GM19328 (cell line): ENCODE results near the gene TRIM43B.
"Not testable (repeated sequence)": the region's sequence is repeated elsewhere in the genome, so short reads cannot be mapped to it uniquely, and the experiment has no call there.

Experiments
- ATAC-seq: cut with Tn5 transposase; IDR thresholded peaks from one replicate; pipeline ENCODE4 v1.9.1; 2021; ENCODE audit warnings: mild to moderate bottlenecking, moderate library complexity; ENCODE audit not compliant: unreplicated experiment

Gene TRIM43B

DNA sequence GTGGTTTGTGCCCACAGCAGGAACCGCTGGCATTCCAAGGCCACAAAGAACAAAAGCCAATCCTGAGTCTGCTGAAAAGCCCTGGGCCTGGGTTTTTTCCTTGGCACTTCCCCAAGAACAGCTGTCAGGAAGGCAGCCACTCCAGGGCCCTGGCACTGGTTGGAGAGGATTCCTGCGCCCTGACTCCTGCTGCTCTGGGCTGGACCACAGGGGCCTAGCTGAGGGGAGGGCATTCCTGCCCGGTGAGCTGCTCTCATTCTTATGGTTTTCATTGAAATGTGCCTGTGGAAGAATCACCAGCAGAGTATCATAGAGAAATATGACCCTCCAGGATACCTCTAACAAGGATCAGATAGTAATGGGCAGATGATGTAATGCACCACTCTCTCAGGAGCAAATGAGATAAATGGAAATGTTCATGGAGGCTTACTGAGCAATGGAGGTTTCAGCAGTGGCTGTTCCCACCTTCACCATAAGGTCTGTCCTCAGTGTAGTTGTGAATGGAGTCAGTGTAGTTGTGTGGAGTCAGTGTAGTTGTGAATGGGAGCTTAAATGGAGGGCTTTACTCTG lies 50.0 kb downstream of the TRIM43B start:
- ATAC-seq = not testable (repeated sequence)

DNA sequence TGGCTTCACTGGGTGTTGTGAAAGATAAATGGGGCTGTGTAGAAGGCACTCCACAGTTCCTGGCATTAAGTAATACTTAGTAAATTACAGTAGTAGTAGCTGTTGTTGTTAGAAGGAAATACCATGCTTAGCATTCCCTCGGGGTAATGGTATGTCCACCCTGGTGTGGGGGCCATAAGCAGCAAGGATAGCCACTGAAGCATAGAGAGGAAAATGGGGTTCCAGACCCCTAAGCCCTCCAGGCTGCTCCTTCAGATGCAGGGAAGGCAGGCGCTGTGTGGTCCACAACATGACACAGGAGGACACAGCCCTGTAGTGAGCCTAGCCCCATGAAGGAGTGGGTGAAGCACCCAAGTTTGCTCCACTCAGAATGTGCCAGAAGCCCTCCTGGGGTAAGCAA lies 50.6 kb downstream of the TRIM43B start:
- ATAC-seq = not testable (repeated sequence)

- not testable (repeated sequence) for ATAC-seq
Observed at GRCh38 chr2:95433373-95433772, 51.2 kb downstream of the TRIM43B start.

DNA sequence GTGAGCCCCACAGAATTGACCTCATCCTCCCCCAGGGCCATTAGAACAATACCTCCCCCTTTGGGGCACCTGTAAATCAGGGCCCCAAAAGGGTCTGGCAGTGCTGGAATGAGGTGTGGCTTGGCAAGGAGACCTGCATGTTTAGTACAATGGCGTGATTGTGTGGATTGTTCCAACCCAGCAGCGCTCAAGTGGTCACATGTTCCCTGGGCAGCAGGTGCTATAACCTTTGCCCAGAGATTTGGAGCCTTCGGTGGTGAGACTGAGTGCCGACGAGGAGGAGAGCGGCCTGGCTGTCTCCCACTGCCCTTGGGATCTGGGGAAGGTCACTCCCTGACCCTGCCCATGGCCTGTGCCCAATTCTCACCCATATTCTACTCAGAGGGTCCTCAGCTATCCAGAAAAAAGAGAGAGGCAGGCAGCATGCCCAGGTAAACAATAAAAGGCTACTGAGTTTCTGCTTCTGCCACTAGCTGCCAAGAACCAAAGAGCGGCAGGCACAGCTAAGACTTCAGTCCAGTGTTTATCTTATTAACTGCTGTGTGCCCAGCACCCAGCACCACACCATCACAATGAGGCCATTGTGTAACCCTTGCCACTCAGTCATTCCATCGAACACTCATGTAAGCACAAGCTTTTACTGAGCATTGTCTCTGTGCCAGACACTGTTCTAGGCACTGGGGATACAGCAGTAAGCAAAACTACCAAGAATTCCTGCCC lies 54.6 kb downstream of the TRIM43B start:
- not testable (repeated sequence) for ATAC-seq

DNA sequence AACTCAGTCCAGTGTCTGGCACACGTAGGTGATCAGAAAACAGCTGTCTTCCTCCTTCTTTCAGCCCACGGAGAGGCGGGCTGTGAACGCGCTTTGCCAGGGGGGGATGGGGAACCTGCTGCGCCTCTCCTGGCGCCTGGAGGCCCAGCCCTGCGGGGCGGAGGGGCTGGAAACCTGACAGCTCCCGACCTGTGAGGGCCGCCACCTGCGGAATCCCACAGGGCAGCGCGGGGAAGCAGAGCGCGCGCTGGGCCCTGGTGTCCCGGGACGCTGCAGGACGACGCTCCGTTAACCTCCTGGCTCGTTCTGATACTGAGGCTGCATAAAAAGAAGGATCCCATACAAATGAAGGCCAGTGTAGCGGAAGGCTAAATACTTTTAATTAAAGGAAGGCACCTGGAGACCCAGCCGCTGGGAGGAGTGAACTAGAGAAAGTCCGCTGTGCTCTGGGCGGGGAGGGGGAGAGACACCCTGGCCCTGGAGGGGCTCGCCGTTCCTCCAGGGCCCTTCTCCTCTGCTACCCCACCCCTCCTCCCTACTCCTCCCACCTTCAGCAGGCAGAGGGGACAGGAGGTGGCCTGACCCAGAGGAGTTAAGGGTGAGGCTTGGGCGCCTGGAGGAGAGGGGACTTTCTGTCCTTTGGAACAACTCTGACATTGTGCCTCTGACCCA lies 57.2 kb downstream of the TRIM43B start:
- not testable (repeated sequence) for ATAC-seq
